GM12875 (cell line): ENCODE data around the gene ZNF18.
"Not testable (repeated sequence)": the region's sequence is repeated elsewhere in the genome, so short reads cannot be mapped to it uniquely, and the experiment has no call there.

Source experiments
- H3K4me3 ChIP-seq: one replicate; pipeline ENCODE4 v1.5.1; 2011; ENCODE audit warnings: low read depth, low read length, control low read depth
- CTCF ChIP-seq: IDR thresholded peaks from 2 replicates; pipeline ENCODE4 v1.5.1; 2011; ENCODE audit warnings: low read depth, mild to moderate bottlenecking, control low read depth, inconsistent platforms, low read length, moderate library complexity, borderline replicate concordance; ENCODE audit not compliant: insufficient read depth

The ZNF18 gene

GRCh38 chr17:11954936-11955335, 42.3 kb downstream of the ZNF18 start:
- no peak overlapping the region for H3K4me3 ChIP-seq
- no peak for TF ChIP-seq CTCF

- H3K4me3 ChIP-seq, result no peak overlapping the region
- no peak for TF ChIP-seq CTCF
Measured at GRCh38 chr17:11953924-11954323, 43.4 kb downstream of the ZNF18 start.

GRCh38 chr17:11952610-11953009, 44.7 kb downstream of the ZNF18 start:
- no peak overlapping the region for H3K4me3 ChIP-seq
- TF ChIP-seq CTCF, result no peak

GRCh38 chr17:11950771-11951519, 46.3 kb downstream of the ZNF18 start:
- no peak overlapping the region for H3K4me3 ChIP-seq
- no peak for TF ChIP-seq CTCF

GRCh38 chr17:11949571-11949970, 47.7 kb downstream of the ZNF18 start:
- not testable (repeated sequence) for H3K4me3 ChIP-seq

- no peak overlapping the region for H3K4me3 ChIP-seq
- no peak for TF ChIP-seq CTCF
Measured at GRCh38 chr17:11948789-11949188, 48.5 kb downstream of the ZNF18 start.

GRCh38 chr17:11944587-11944986, 52.7 kb downstream of the ZNF18 start:
- no peak for TF ChIP-seq CTCF
- H3K4me3 ChIP-seq, result no peak overlapping the region
